IMR-90 (cell line): ENCODE data around the gene ASH1L.

Source experiments
- CEBPB ChIP-seq: IDR thresholded peaks from 2 replicates; pipeline ENCODE4 v1.6.1; 2012; ENCODE audit warnings: low read depth, low read length, improper control_type of control experiment
- FOS ChIP-seq: fragments of 150-350 bp; IDR thresholded peaks from 2 replicates; pipeline ENCODE4 v1.6.1; 2016; ENCODE audit warnings: low read depth, low read length
- MAFK ChIP-seq: IDR thresholded peaks from 2 replicates; pipeline ENCODE4 v1.6.1; 2012; ENCODE audit warnings: low read depth, low read length, improper control_type of control experiment
- MAZ ChIP-seq: IDR thresholded peaks from 2 replicates; pipeline ENCODE4 v1.6.1; 2012; ENCODE audit warnings: low read depth, mild to moderate bottlenecking, low read length, improper control_type of control experiment, moderate library complexity, borderline replicate concordance
- POLR2A ChIP-seq: IDR thresholded peaks from 2 replicates; pipeline ENCODE4 v1.6.1; 2012; ENCODE audit warnings: mild to moderate bottlenecking, low read depth, low read length
- RAD21 ChIP-seq: IDR thresholded peaks from 2 replicates; pipeline ENCODE4 v1.6.1; 2012; ENCODE audit warnings: low read length, improper control_type of control experiment
- RCOR1 ChIP-seq: IDR thresholded peaks from 2 replicates; pipeline ENCODE4 v1.6.1; 2012; ENCODE audit warnings: mild to moderate bottlenecking, low read length, improper control_type of control experiment; ENCODE audit not compliant: insufficient replicate concordance
- RFX5 ChIP-seq: IDR thresholded peaks from 2 replicates; pipeline ENCODE4 v1.8.0; 2012; ENCODE audit warnings: low read depth, mild to moderate bottlenecking, low read length, moderate library complexity
- SMC3 ChIP-seq: fragments of 150-350 bp; IDR thresholded peaks from 2 replicates; pipeline ENCODE4 v1.6.1; 2016; ENCODE audit warnings: low read depth, mild to moderate bottlenecking, antibody characterized with exemption, low read length, moderate library complexity
- TF ChIP-seq, protein P1 (sequence below): conservative IDR thresholded peaks from 2 replicates; pipeline ENCODE4 v1.5.1; 2012; ENCODE audit warnings: mild to moderate bottlenecking, low read depth, low read length, improper control_type of control experiment

DNA sequence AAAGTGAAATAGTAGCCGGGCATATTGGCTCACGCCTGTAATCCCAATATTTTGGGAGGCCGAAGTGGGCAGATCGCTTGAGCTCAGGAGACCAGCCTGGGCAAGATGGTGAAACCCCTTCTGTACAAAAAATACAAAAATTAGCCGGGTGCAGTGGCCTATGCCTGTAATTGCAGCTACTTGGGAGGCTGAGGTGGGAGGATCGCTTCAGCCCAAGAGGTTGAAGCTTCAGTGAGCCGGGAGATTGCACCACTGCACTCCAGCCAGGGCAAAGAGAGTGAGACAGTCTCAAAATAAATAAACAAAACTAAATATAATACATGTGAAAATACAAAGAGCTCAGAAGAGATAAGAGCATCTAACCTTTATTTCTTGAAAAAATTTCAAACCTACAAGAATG is 45.1 kb upstream of the ASH1L start:
- TF ChIP-seq, protein P1, sequence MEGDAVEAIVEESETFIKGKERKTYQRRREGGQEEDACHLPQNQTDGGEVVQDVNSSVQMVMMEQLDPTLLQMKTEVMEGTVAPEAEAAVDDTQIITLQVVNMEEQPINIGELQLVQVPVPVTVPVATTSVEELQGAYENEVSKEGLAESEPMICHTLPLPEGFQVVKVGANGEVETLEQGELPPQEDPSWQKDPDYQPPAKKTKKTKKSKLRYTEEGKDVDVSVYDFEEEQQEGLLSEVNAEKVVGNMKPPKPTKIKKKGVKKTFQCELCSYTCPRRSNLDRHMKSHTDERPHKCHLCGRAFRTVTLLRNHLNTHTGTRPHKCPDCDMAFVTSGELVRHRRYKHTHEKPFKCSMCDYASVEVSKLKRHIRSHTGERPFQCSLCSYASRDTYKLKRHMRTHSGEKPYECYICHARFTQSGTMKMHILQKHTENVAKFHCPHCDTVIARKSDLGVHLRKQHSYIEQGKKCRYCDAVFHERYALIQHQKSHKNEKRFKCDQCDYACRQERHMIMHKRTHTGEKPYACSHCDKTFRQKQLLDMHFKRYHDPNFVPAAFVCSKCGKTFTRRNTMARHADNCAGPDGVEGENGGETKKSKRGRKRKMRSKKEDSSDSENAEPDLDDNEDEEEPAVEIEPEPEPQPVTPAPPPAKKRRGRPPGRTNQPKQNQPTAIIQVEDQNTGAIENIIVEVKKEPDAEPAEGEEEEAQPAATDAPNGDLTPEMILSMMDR: no peak
- TF ChIP-seq RAD21 (no peak), MAFK (no peak), RFX5 (no peak), CEBPB (peak; percentile 54), SMC3 (no peak), POLR2A (no peak), FOS (no peak), MAZ (no peak), RCOR1 (no peak)
